Measurements from ENCODE around the gene CDH13. TPM values are rescaled to one million over a fixed set of nuclear protein-coding genes. Genes with fewer than 3 reads are reported as not detected.

The CDH13 gene
- total and polyA plus RNA-seq, 2 experiments from 2014 or later: 1.6 to 4.4 TPM

GRCh38 chr16:82587289-82587688 is 39.5 kb upstream of the CDH13 start (continued):
- TF ChIP-seq ETS1 (IDR thresholded peaks at IDR 0.05) (no peak), ZNF331 (CRISPR knock-in tag; IDR thresholded peaks at IDR 0.05; ENCODE audit: low read depth) (no peak), REST (IDR thresholded peaks at IDR 0.05; ENCODE audit: unreplicated experiment) (no peak)

GRCh38 chr16:82589407-82589806 is 37.4 kb upstream of the CDH13 start:
- no peak for ATAC-seq
- Mint-ChIP-seq H3K4me1 (no peaks in the 10 kb centered on the region), H3K27me3 (ENCODE audit: insufficient read depth, low read depth, poor library complexity) (peaks cover 2% of the 10 kb centered on the region), H3K27ac (no peak overlapping the region), H3K9me3 (no peaks in the 10 kb centered on the region; the same call in 2 of the 3 replicates), H3K36me3 (ENCODE audit: low read depth) (no peaks in the 10 kb centered on the region; the same call in 2 of the 3 replicates), H3K4me3 (no peak overlapping the region)
- H3K79me2 ChIP-seq (replicated peaks; ENCODE audit: insufficient read depth): no peaks in the 10 kb centered on the region
- no peak overlapping the region for H3K27ac ChIP-seq (ENCODE audit: low read depth)
- TF ChIP-seq POLR2AphosphoS5 (IDR thresholded peaks at IDR 0.05; ENCODE audit: low read depth) (no peak), CTCF (conservative IDR thresholded peaks at IDR 0.05; ENCODE audit: low read depth in 2 of 2) (no peak), ZNF114 (CRISPR knock-in tag; IDR thresholded peaks at IDR 0.05) (no peak), ZNF331 (CRISPR knock-in tag; IDR thresholded peaks at IDR 0.05; ENCODE audit: low read depth) (no peak), STAT1 (IDR thresholded peaks at IDR 0.05; ENCODE audit: unreplicated experiment) (no peak), ZNF462 (CRISPR knock-in tag; IDR thresholded peaks at IDR 0.05) (no peak), JUNB (IDR thresholded peaks at IDR 0.05; ENCODE audit: unreplicated experiment) (no peak)
- no peak for DNase-seq (ENCODE audit: low spot score)
- H2AFZ ChIP-seq: no peak overlapping the region
- no peak overlapping the region for H3K4me2 ChIP-seq
- no peaks in the 10 kb centered on the region for H3K27me3 ChIP-seq (ENCODE audit: insufficient read depth)
- 0 out of 2 replicates have a peak, but pooled peaks cover 2% of the 10 kb centered on the region for H3K4me1 ChIP-seq (ENCODE audit: insufficient read depth)
- no peaks in the 10 kb centered on the region for H3K36me3 ChIP-seq (ENCODE audit: insufficient read depth)
- no peaks in the 10 kb centered on the region for H3F3A ChIP-seq (replicated peaks; ENCODE audit: low read depth)
- peaks cover 12% of the 10 kb centered on the region; the same call in 1 of the 2 replicates for H3K9me2 ChIP-seq (ENCODE audit: insufficient read depth)
- H3K4me3 ChIP-seq: no peak overlapping the region
- H4K20me1 ChIP-seq (replicated peaks; ENCODE audit: insufficient read depth): no peaks in the 10 kb centered on the region

Measured in GM23338 (cell line).